Kasumi-1 (cell line): Measurements from ENCODE around the gene DHRS7B.
"Not testable (repeated sequence)": the region's sequence is repeated elsewhere in the genome, so short reads cannot be mapped to it uniquely, and the experiment has no call there.

Source experiments
- DNase-seq, 2 experiments: peaks; one replicate each; lab custom pipeline; 2025; lab: John Stamatoyannopoulos, UW

DHRS7B gene

DNA sequence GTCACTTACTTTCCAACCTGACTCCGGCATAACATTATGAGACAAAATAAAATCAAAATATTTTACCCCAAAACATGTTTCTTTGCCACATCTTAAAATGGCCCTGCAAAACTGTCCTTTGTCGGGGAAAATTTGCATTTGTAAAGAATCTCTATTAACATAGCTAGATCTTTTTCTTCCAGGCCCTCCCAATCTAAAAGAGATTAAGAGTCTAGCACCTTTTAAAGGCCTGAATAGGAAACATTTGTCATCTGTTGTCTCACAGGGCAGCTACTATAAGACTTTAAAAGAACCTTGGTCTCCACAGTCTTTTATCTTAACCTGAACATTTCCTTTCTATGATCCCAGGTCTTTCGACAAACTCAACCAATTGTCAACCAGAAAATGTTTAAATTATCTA lies 18.1 kb upstream of the DHRS7B start:
- DNase-seq: no peak

GRCh38 chr17:21113049-21113690 lies 13.6 kb upstream of the DHRS7B start:
- no peak for DNase-seq

- DNase-seq: no peak
Observed at GRCh38 chr17:21113716-21114115, 13.0 kb upstream of the DHRS7B start.

GRCh38 chr17:21114791-21115190 lies 12.0 kb upstream of the DHRS7B start:
- DNase-seq: not testable (repeated sequence)

- peak; percentile 37 to 51 for DNase-seq
Observed at GRCh38 chr17:21119247-21119918, 7.4 kb upstream of the DHRS7B start.

GRCh38 chr17:21119919-21120249 lies 6.9 kb upstream of the DHRS7B start:
- no peak for DNase-seq

GRCh38 chr17:21124086-21124485 lies 2.7 kb upstream of the DHRS7B start:
- DNase-seq: no peak

- not testable (repeated sequence) for DNase-seq
Observed at GRCh38 chr17:21124517-21124916, 2.2 kb upstream of the DHRS7B start.

DNA sequence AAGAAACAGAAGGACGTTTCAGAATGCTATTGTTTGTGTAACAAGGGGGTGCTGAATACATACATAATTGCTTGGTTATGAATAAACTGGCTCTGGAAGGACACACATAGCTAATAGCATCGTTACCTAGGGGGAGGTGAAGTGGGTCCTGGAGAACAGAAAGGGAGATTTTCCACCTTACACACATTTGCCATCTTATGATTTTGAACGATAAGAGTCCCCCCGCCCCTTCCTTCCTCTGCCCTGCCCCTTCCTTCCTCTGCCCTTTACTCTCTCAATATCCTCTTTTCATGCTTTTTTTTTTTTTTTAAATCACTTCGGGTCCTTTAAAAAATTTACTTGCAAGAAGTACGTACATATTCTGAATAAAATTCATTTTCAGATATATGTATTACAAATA lies 902 bp upstream of the DHRS7B start:
- peak; percentile 15 to 35 for DNase-seq

GRCh38 chr17:21127509-21128077 lies 829 bp downstream of the DHRS7B start:
- no peak for DNase-seq

DNA sequence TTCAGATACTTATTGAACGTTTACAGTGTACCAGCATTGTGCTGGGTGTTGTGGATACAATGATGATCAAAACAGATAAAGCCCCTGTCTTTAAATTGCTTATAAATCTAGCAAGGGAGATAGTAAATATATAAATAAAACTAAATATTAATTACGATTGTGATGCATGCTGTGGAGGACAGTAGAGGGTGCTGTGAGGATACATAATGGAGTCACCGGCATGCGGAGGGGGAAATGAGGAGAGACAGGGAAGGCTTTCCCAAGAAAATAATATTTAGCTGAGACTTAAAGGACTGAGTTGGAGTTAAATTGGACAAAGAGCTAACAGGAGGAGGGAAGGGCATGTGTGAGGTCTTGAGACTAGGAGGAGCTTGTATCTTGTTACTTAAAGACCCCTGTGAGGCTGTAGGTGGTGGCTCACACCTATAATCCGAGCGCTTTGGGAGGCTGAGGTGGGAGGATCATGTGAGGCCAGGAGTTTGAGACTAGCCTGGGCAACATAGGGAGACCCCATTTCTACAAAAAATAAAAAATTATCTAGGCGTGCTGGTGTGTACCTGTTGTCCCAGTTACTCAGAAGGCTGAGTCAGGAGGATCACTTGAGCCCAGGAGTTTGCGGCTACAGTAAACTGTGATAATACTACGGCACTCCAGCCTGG lies 2.4 kb downstream of the DHRS7B start:
- peak; percentile 35 to 36 for DNase-seq

- no peak for DNase-seq
Observed at GRCh38 chr17:21131137-21131536, 4.4 kb downstream of the DHRS7B start.

GRCh38 chr17:21132428-21132827 lies 5.7 kb downstream of the DHRS7B start:
- no peak for DNase-seq

- DNase-seq: no peak
Observed at GRCh38 chr17:21134559-21134958, 7.8 kb downstream of the DHRS7B start.

DNA sequence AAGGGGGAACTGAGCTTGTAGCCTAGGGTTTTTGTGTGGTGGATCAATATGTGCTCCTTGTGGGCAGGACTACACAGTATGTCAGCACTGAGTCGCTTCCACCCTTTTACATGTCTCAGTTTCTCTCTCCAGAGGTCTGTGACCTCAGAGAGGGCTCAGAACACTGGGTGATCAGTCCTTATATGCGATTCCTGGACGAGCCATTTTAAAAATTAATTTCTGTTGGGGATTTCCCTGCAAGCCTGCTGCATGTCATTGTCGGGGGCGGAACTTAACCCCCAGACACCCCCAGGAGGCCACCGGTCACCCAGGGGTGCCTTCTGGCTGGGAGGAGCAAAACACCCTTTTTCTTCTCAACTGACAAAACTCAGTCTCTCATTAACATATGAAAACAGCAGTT lies 14.1 kb downstream of the DHRS7B start:
- DNase-seq: no peak

DNA sequence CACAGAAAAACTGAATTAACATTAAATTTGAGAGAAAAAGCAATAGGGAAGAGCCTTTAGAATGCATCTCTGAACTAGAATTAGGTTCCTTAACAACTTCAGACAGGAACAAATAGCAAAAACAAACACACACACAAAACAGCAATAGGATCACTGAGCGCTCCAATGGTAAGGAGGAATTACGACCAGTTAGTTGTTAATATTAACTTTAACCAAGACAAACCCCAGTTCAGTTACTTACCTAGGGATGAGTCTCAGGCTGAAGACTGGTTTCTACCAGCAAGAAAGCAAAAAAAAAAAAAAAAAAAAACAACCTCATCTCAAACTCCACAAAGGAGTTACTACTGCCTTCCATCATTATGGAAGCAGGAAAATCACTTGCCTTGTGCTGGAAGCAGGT lies 14.6 kb downstream of the DHRS7B start:
- no peak for DNase-seq

GRCh38 chr17:21142065-21142464 lies 15.3 kb downstream of the DHRS7B start:
- DNase-seq: not testable (repeated sequence)

- no peak for DNase-seq
Observed at GRCh38 chr17:21143695-21144094, 16.9 kb downstream of the DHRS7B start.

GRCh38 chr17:21144299-21144698 lies 17.5 kb downstream of the DHRS7B start:
- DNase-seq: not testable (repeated sequence)

- no peak for DNase-seq
Observed at GRCh38 chr17:21146362-21147015, 19.7 kb downstream of the DHRS7B start.

- peak in 1 of 2 experiments; percentile 1 for DNase-seq
Observed at GRCh38 chr17:21149621-21150020, 22.9 kb downstream of the DHRS7B start.

DNA sequence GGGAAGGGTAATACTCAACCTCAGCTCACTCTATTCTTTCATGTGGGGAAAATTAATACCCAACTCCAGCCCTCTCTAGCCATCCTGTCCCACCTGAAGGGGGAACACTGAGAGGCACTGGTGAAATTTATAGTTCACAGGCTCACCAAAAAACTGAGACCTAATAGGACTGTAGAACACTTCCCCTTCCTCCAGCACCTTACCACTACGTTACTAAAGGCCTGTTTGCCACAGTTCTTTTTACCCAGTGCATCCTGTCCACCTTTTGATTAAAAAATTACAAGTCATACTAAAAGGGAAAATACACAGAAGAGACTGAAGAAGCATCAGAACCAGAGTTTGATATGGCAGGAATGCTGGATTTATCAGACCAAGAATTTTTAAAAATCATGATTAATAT lies 26.0 kb downstream of the DHRS7B start:
- no peak for DNase-seq
